Immature natural killer cell (primary cell): ENCODE results near the gene IL17RC. TPM values are rescaled to one million over a fixed set of nuclear protein-coding genes. Genes with fewer than 3 reads are reported as not detected.

ENCODE experiments used
- DNase-seq, 3 donors: peaks; one replicate each; pipeline ENCODE4 v3.0.0; 2022; ENCODE audit warnings: mixed read lengths in 1 of 3
- H3K27ac Mint-ChIP-seq, 6 donors: one replicate each; pipeline ENCODE4 v1.8.0; 2020; ENCODE audit warnings: mixed read lengths in 6 of 6, mild to moderate bottlenecking in 5 of 6, inconsistent platforms in 4 of 6, moderate library complexity in 3 of 6
- H3K27me3 Mint-ChIP-seq, 3 donors: one replicate each; pipeline ENCODE4 v1.8.0; 2020 to 2021; ENCODE audit warnings: low read depth in 3 of 3, mild to moderate bottlenecking in 3 of 3, mixed read lengths in 3 of 3, moderate library complexity in 3 of 3, inconsistent platforms in 1 of 3
- H3K36me3 Mint-ChIP-seq, 3 donors: one replicate each; pipeline ENCODE4 v1.8.0; 2020; ENCODE audit warnings: mixed read lengths in 3 of 3, inconsistent platforms in 2 of 3, mild to moderate bottlenecking in 2 of 3
- H3K4me1 Mint-ChIP-seq, 2 donors: one replicate each; pipeline ENCODE4 v1.8.0; 2020; ENCODE audit warnings: inconsistent platforms in 2 of 2, mild to moderate bottlenecking in 2 of 2, mixed read lengths in 2 of 2, moderate library complexity in 1 of 2
- H3K4me3 Mint-ChIP-seq, 5 donors: one replicate each; pipeline ENCODE4 v1.8.0; 2020; ENCODE audit warnings: mild to moderate bottlenecking in 5 of 5, mixed read lengths in 5 of 5, inconsistent platforms in 3 of 5, moderate library complexity in 3 of 5
- H3K9me3 Mint-ChIP-seq, 6 donors: one replicate each; pipeline ENCODE4 v1.8.0; 2020; ENCODE audit warnings: mild to moderate bottlenecking in 6 of 6, mixed read lengths in 6 of 6, inconsistent platforms in 4 of 6, moderate library complexity in 3 of 6
- polyA plus RNA-seq, 3 donors: library from polyadenylated mRNA; unstranded; fragments of 300-500 nt; fragmentation: Illumina TruSeq; gene quantifications; one replicate each; pipeline ENCODE4 v1.2.3, GENCODE V29; 2021

Gene IL17RC
- polyA plus RNA-seq, 3 donors from 2014 or later: 1.7 to 16.5 (median 12.6) TPM

DNA sequence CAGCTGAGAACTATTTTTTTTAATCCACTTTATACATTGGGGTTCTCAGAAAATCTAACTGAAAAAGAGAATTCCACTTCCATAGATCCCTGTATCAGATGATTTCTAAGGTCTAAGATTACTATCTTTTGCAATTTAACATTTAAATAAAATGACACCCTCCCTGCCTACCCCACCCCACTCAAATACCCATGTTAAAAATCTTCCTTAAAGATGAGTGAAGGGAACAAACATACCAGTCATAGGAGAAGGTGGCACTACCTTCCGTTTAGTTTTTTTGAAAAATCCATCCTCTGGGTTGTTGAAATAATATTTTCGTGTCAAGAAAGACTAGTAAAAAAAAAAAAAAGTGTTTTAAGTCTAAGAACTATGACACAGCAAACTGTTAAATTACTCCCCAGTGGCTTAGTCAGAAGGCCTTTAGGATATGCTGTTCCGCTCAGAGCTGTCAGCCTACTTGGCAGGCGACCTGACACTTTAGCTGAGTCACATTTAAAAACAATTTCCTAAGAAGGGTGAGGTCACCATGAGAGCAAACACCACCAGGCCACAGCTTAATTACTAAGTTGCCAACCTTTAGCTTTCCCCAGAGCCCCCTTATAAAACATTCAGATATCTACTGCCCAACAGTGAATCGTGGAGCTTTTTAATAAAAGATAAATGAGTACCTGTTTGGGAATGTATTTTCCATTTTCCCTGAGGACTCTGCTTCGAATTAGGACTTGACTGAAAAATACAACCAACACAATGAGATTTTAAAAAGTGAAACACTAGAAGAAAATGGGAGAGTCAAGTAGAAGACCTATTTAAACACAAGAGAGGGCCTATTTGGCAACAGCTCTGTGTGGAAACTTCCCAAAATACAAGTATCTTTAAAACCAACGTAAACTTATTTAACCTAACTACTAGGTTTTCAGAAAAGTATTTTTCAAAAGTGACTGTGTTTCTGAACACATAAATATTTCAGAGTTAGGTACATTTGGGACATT lies 60.1 kb downstream of the IL17RC start:
- no peak overlapping the region for H3K4me3 Mint-ChIP-seq
- DNase-seq: no peak
- peaks cover 9 to 24% of the 10 kb centered on the region in 2 donors for H3K4me1 Mint-ChIP-seq
- H3K27ac Mint-ChIP-seq: peak overlapping the region in 1 of 6 donors; percentile 31
- H3K27me3 Mint-ChIP-seq: no peaks in the 10 kb centered on the region
- peaks cover 8 to 25% (median 12%) of the 10 kb centered on the region in 3 donors for H3K36me3 Mint-ChIP-seq
- no peaks in the 10 kb centered on the region for H3K9me3 Mint-ChIP-seq

DNA sequence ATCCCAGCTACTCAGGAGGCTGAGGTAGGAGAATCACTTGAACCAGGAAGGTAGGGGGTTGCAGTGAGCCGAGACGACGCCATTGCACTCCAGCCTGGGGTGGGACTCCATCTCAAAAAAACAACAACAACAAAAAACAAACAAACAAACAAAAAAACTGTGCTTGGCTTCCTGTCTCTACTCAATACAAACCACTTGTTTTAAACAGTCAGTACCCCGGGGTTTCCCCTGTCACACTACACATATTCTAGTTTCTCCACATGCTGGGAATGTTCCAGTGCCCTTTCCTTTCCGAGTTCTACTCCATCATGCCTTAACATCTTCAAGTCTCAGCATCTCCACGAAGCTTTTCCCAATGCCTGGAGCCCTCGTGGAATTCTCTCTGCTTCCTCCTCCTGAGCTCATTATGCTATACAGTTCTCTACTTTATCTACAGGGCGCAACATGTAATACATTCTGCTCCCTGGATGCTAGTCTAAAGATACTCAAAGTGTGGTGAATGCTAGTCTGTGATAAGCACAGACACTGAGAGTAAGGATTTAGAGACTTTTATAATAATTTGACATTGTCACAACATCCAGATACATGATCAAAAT lies 61.9 kb downstream of the IL17RC start:
- no peak for DNase-seq
- no peak overlapping the region for H3K4me3 Mint-ChIP-seq
- peak overlapping the region in 3 of 6 donors; percentile 48 to 83 (median 66) for H3K27ac Mint-ChIP-seq
- H3K36me3 Mint-ChIP-seq: peaks cover 8 to 18% (median 10%) of the 10 kb centered on the region in 3 donors
- peaks cover 12 to 24% of the 10 kb centered on the region in 2 donors for H3K4me1 Mint-ChIP-seq
- no peaks in the 10 kb centered on the region for H3K9me3 Mint-ChIP-seq
- no peaks in the 10 kb centered on the region for H3K27me3 Mint-ChIP-seq

DNA sequence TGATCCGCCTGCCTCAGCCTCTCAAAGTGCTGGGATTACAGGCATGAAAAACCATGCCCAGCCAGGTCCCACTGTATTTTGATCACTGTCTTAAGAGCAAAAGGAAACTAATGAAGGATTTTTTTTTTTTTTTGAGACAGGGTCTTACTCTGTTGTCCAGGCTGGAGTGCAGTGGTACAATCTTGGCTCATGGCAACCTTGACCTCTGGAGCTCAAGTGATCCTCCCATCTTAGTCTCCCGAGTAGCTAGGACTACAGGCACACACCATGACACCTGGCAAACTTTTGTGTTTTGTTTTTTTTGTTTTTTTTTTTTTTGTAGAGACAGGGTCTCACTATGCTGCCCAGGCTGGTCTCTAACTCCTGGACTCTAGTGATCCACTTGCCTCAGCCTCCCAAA lies 63.4 kb downstream of the IL17RC start:
- Mint-ChIP-seq H3K27me3 (no peaks in the 10 kb centered on the region), H3K4me3 (no peak overlapping the region), H3K4me1 (peaks cover 13 to 29% of the 10 kb centered on the region in 2 donors), H3K27ac (no peak overlapping the region), H3K9me3 (no peaks in the 10 kb centered on the region), H3K36me3 (peaks cover 4 to 14% (median 5%) of the 10 kb centered on the region in 3 donors)
- DNase-seq: no peak

Other genes starting within 250 kb of the IL17RC start
- under 1 TPM in 1 of 3 donors, not detected in 2; 0.31 TPM for gene CPNE9, start 213.3 kb upstream of the IL17RC start, polyA plus RNA-seq
- 10 to 100 TPM; 10.6 to 45.8 (median 11.7) TPM for gene BRPF1, start 185.4 kb upstream of the IL17RC start, polyA plus RNA-seq
- gene OGG1, start 167.1 kb upstream of the IL17RC start, polyA plus RNA-seq: 10 to 100 TPM; 30.3 to 57.3 (median 44.4) TPM
- 10 to 100 TPM; 15.4 to 29.0 (median 19.2) TPM for gene CAMK1, start 147.2 kb upstream of the IL17RC start, polyA plus RNA-seq
- 100 to 1,000 TPM in 1 of 3 donors, 10 to 100 TPM in 2; 58.1 to 121 (median 73.6) TPM for gene TADA3, start 124.6 kb upstream of the IL17RC start, polyA plus RNA-seq
- gene ARPC4, start 124.0 kb upstream of the IL17RC start, polyA plus RNA-seq: 100 to 1,000 TPM; 378 to 470 (median 428) TPM
- gene TTLL3, start 106.8 kb upstream of the IL17RC start, polyA plus RNA-seq: 10 to 100 TPM in 1 of 3 donors, 1 to 10 TPM in 2; 4.2 to 10.1 (median 5.0) TPM
- gene RPUSD3, start 73.1 kb upstream of the IL17RC start, polyA plus RNA-seq: 100 to 1,000 TPM in 2 of 3 donors, 10 to 100 TPM in 1; 94.7 to 153 (median 101) TPM
- not detected for gene CIDEC, start 36.8 kb upstream of the IL17RC start, polyA plus RNA-seq
- gene JAGN1, start 26.5 kb upstream of the IL17RC start, polyA plus RNA-seq: 10 to 100 TPM; 36.1 to 50.3 (median 37.9) TPM
- under 1 TPM in 1 of 3 donors, not detected in 2; 0.14 TPM for gene IL17RE, start 14.2 kb upstream of the IL17RC start, polyA plus RNA-seq
- gene CRELD1, start 16.7 kb downstream of the IL17RC start, polyA plus RNA-seq: 10 to 100 TPM; 38.9 to 67.8 (median 51.3) TPM
- 1 to 10 TPM in 2 of 3 donors, under 1 TPM in 1; 0.32 to 3.4 (median 1.8) TPM for gene PRRT3, start 35.3 kb downstream of the IL17RC start, polyA plus RNA-seq
- gene EMC3, start 69.7 kb downstream of the IL17RC start, polyA plus RNA-seq: 100 to 1,000 TPM in 1 of 3 donors, 10 to 100 TPM in 2; 85.7 to 107 (median 89.0) TPM
- gene FANCD2, start 109.3 kb downstream of the IL17RC start, polyA plus RNA-seq: 1 to 10 TPM; 2.4 to 4.0 (median 2.8) TPM
- not detected for gene FANCD2OS, start 191.2 kb downstream of the IL17RC start, polyA plus RNA-seq
- gene BRK1, start 198.6 kb downstream of the IL17RC start, polyA plus RNA-seq: 100 to 1,000 TPM; 290 to 348 (median 301) TPM
- gene VHL, start 224.7 kb downstream of the IL17RC start, polyA plus RNA-seq: 10 to 100 TPM in 2 of 3 donors, 1 to 10 TPM in 1; 6.6 to 47.8 (median 12.7) TPM
- gene IRAK2, start 247.8 kb downstream of the IL17RC start, polyA plus RNA-seq: 10 to 100 TPM; 14.5 to 37.5 (median 37.1) TPM